ENCODE data around the gene INTS11. TPM values are rescaled to one million over a fixed set of nuclear protein-coding genes. Genes with fewer than 3 reads are reported as not detected.

Gene INTS11
- total and polyA plus RNA-seq, 9 of the 15 experiments (the other 6 are each of a cell fraction or from before 2014, with no cell fraction given) = 3.6 to 183 (median 110) TPM

- TF ChIP-seq NKRF (IDR thresholded peaks at IDR 0.05; ENCODE audit: borderline replicate concordance) (peak; percentile 42; the same call in 1 of the 2 replicates), E2F1 (CRISPR knock-in tag; IDR thresholded peaks at IDR 0.05) (peak; percentile 42; the same call in 1 of the 2 replicates), GMEB1 (CRISPR knock-in tag; IDR thresholded peaks at IDR 0.05) (0 out of 2 replicates have a peak, but pooled peaks have one; percentile 11), TSHZ1 (CRISPR knock-in tag; IDR thresholded peaks at IDR 0.05) (no peak), NFIC (IDR thresholded peaks at IDR 0.05) (0 out of 2 replicates have a peak, but pooled peaks have one; percentile 5), CCNT2 (IDR thresholded peaks at IDR 0.05; ENCODE audit: borderline replicate concordance, extremely low read depth, insufficient read length, low read depth, low read length) (peak; percentile 43), CHD1 (IDR thresholded peaks at IDR 0.05; ENCODE audit: low read length) (peak; percentile 66), TEAD1 (CRISPR knock-in tag; IDR thresholded peaks at IDR 0.05) (no peak), MAZ (CRISPR knock-in tag; conservative IDR thresholded peaks at IDR 0.05 in 1 of 2, IDR thresholded peaks at IDR 0.05 in 1 of 2) (peak; percentile 7 to 70; a peak in 2 of 4 replicates), POLR2AphosphoS5 (IDR thresholded peaks at IDR 0.05; ENCODE audit: control insufficient read depth, insufficient read depth, low read depth, low read length) (peak; percentile 67), ZNF764 (CRISPR knock-in tag; IDR thresholded peaks at IDR 0.05; ENCODE audit: low read depth) (0 out of 2 replicates have a peak, but pooled peaks have one; percentile 55), ZNF316 (IDR thresholded peaks at IDR 0.05) (no peak), HMG20B (CRISPR knock-in tag; IDR thresholded peaks at IDR 0.05) (no peak), EGR1 (conservative IDR thresholded peaks at IDR 0.05) (peak; percentile 39; the same call in 1 of the 2 replicates), PHF20 (IDR thresholded peaks at IDR 0.05; ENCODE audit: partially characterized antibody) (peak; percentile 79), ZNF384 (IDR thresholded peaks at IDR 0.05; ENCODE audit: low read depth, low read length) (no peak), PRMT5 (CRISPR knock-in tag; IDR thresholded peaks at IDR 0.05) (peak; percentile 68; the same call in 1 of the 2 replicates), YBX1 (IDR thresholded peaks at IDR 0.05) (no peak), RBBP5 (IDR thresholded peaks at IDR 0.05; ENCODE audit: borderline replicate concordance, insufficient read depth, low read length, poor library complexity, severe bottlenecking) (peak; percentile 81)
Measured at GRCh38 chr1:1324524-1325287, at the start of gene INTS11, which contains the start of gene CPTP (continued).

Data from K562 (cell line).